ENCODE data around the gene EXTL2. TPM values are rescaled to one million over a fixed set of nuclear protein-coding genes. Genes with fewer than 3 reads are reported as not detected.
A peak's percentile ranks its signal among the peaks of the same experiment; 100 is the strongest.

EXTL2 gene
- total and polyA plus RNA-seq, 9 of the 15 experiments (the other 6 are each of a cell fraction or from before 2014, with no cell fraction given): 8.5 to 40.7 (median 26.0) TPM

GRCh38 chr1:100891380-100891779, 3.3 kb downstream of the EXTL2 start (continued):
- TF ChIP-seq UBTF (IDR thresholded peaks at IDR 0.05; ENCODE audit: borderline replicate concordance in 1 of 2, low read depth in 2 of 2, low read length in 2 of 2) (no peak), FOXA3 (CRISPR knock-in tag; conservative IDR thresholded peaks at IDR 0.05 in 1 of 2, IDR thresholded peaks at IDR 0.05 in 1 of 2) (no peak), MBD1 (CRISPR knock-in tag; IDR thresholded peaks at IDR 0.05) (no peak), ZNF408 (CRISPR knock-in tag; IDR thresholded peaks at IDR 0.05; ENCODE audit: low read depth) (no peak), BACH1 (tag; IDR thresholded peaks at IDR 0.05) (no peak), FOS (IDR thresholded peaks at IDR 0.05; ENCODE audit: extremely low read depth, insufficient read length) (no peak), POLR2AphosphoS2 (IDR thresholded peaks at IDR 0.05; ENCODE audit: low read length) (no peak), ZNF318 (IDR thresholded peaks at IDR 0.05; ENCODE audit: borderline replicate concordance in 1 of 2, low read depth in 1 of 2) (no peak), MAFG (tag; conservative IDR thresholded peaks at IDR 0.05) (peak; percentile 66), ZNF511 (CRISPR knock-in tag; IDR thresholded peaks at IDR 0.05) (no peak), ZNF668 (CRISPR knock-in tag; IDR thresholded peaks at IDR 0.05) (no peak), C11orf30 (IDR thresholded peaks at IDR 0.05; ENCODE audit: low read depth) (peak; percentile 80), ZNF316 (IDR thresholded peaks at IDR 0.05) (peak; percentile 85), CEBPG (CRISPR knock-in tag; IDR thresholded peaks at IDR 0.05) (no peak), CEBPG (tag; conservative IDR thresholded peaks at IDR 0.05 in 1 of 2, IDR thresholded peaks at IDR 0.05 in 1 of 2) (no peak), ESRRA (IDR thresholded peaks at IDR 0.05; ENCODE audit: borderline replicate concordance, low read depth) (no peak)
